Measurements from ENCODE around the gene RABGAP1L. TPM values are rescaled to one million over a fixed set of nuclear protein-coding genes. Genes with fewer than 3 reads are reported as not detected.

The RABGAP1L gene
- total RNA-seq, 1 donor from 2014 or later = 44.1 TPM

- DNase-seq = no peak
- Mint-ChIP-seq H3K27ac (ENCODE audit: unreplicated experiment) (no peak overlapping the region), H3K27me3 (ENCODE audit: unreplicated experiment) (no peaks in the 10 kb centered on the region), H3K4me1 (ENCODE audit: low read depth, unreplicated experiment) (no peaks in the 10 kb centered on the region), H3K4me3 (ENCODE audit: unreplicated experiment) (no peak overlapping the region), H3K36me3 (ENCODE audit: unreplicated experiment) (no peaks in the 10 kb centered on the region), H3K9me3 (ENCODE audit: unreplicated experiment) (no peaks in the 10 kb centered on the region)
- no peak for TF ChIP-seq CTCF (IDR thresholded peaks at IDR 0.05; ENCODE audit: partially characterized antibody, unreplicated experiment)
Observed at GRCh38 chr1:174724219-174724618, 564.9 kb downstream of the RABGAP1L start.

- Mint-ChIP-seq H3K27ac (ENCODE audit: unreplicated experiment) (no peak overlapping the region), H3K27me3 (ENCODE audit: unreplicated experiment) (no peaks in the 10 kb centered on the region), H3K9me3 (ENCODE audit: unreplicated experiment) (no peaks in the 10 kb centered on the region), H3K4me3 (ENCODE audit: unreplicated experiment) (no peak overlapping the region), H3K4me1 (ENCODE audit: low read depth, unreplicated experiment) (no peaks in the 10 kb centered on the region), H3K36me3 (ENCODE audit: unreplicated experiment) (no peaks in the 10 kb centered on the region)
- peak; percentile 29 for TF ChIP-seq CTCF (IDR thresholded peaks at IDR 0.05; ENCODE audit: partially characterized antibody, unreplicated experiment)
- DNase-seq = no peak
Observed at GRCh38 chr1:174726167-174726879, 567.0 kb downstream of the RABGAP1L start.

GRCh38 chr1:174726880-174727585 is 567.7 kb downstream of the RABGAP1L start:
- H3K4me3 Mint-ChIP-seq (ENCODE audit: unreplicated experiment) = no peak overlapping the region
- H3K4me1 Mint-ChIP-seq (ENCODE audit: low read depth, unreplicated experiment) = no peaks in the 10 kb centered on the region
- no peak for DNase-seq
- H3K27me3 Mint-ChIP-seq (ENCODE audit: unreplicated experiment) = no peaks in the 10 kb centered on the region
- H3K9me3 Mint-ChIP-seq (ENCODE audit: unreplicated experiment) = no peaks in the 10 kb centered on the region
- H3K27ac Mint-ChIP-seq (ENCODE audit: unreplicated experiment) = no peak overlapping the region
- no peaks in the 10 kb centered on the region for H3K36me3 Mint-ChIP-seq (ENCODE audit: unreplicated experiment)
- TF ChIP-seq CTCF (IDR thresholded peaks at IDR 0.05; ENCODE audit: partially characterized antibody, unreplicated experiment) = no peak

GRCh38 chr1:174734270-174734669 is 575.0 kb downstream of the RABGAP1L start:
- peaks cover 3% of the 10 kb centered on the region for H3K27me3 Mint-ChIP-seq (ENCODE audit: unreplicated experiment)
- TF ChIP-seq CTCF (IDR thresholded peaks at IDR 0.05; ENCODE audit: partially characterized antibody, unreplicated experiment) = no peak
- H3K9me3 Mint-ChIP-seq (ENCODE audit: unreplicated experiment) = no peaks in the 10 kb centered on the region
- no peaks in the 10 kb centered on the region for H3K4me1 Mint-ChIP-seq (ENCODE audit: low read depth, unreplicated experiment)
- H3K27ac Mint-ChIP-seq (ENCODE audit: unreplicated experiment) = no peak overlapping the region
- no peak for DNase-seq
- peaks cover 7% of the 10 kb centered on the region for H3K36me3 Mint-ChIP-seq (ENCODE audit: unreplicated experiment)
- no peak overlapping the region for H3K4me3 Mint-ChIP-seq (ENCODE audit: unreplicated experiment)

GRCh38 chr1:174736831-174737230 is 577.5 kb downstream of the RABGAP1L start:
- H3K27me3 Mint-ChIP-seq (ENCODE audit: unreplicated experiment) = peaks cover 3% of the 10 kb centered on the region
- no peak for TF ChIP-seq CTCF (IDR thresholded peaks at IDR 0.05; ENCODE audit: partially characterized antibody, unreplicated experiment)
- H3K36me3 Mint-ChIP-seq (ENCODE audit: unreplicated experiment) = peaks cover 7% of the 10 kb centered on the region
- H3K9me3 Mint-ChIP-seq (ENCODE audit: unreplicated experiment) = no peaks in the 10 kb centered on the region
- H3K4me3 Mint-ChIP-seq (ENCODE audit: unreplicated experiment) = no peak overlapping the region
- H3K27ac Mint-ChIP-seq (ENCODE audit: unreplicated experiment) = no peak overlapping the region
- H3K4me1 Mint-ChIP-seq (ENCODE audit: low read depth, unreplicated experiment) = no peaks in the 10 kb centered on the region
- no peak for DNase-seq

Measured in glutamatergic neuron (in vitro differentiated cells).